T-cell (primary cell): ENCODE data around the gene SH3PXD2B. TPM values are rescaled to one million over a fixed set of nuclear protein-coding genes. Genes with fewer than 3 reads are reported as not detected.

Source experiments
- ATAC-seq, 4 experiments: fragments of 200-7000 bp in 3 of 4; fragments of 150-1000 bp in 1 of 4; cut with Tn5 transposase; replicated peaks in 1 of 4; 1 replicate in 3 of 4; 2 replicates in 1 of 4; pipeline ENCODE4 v1.10.0; 2021; ENCODE audit warnings: moderate library complexity in 3 of 4, mild to moderate bottlenecking in 2 of 4, moderate number of reproducible peaks in 1 of 4
- CTCF ChIA-PET, 2 donors: fragments of 300-600 bp; sonication (Branson Sonifier 250); formaldehyde crosslinking; loops; one replicate each; lab custom pipeline; 2022; ENCODE audit warnings: antibody characterized with exemption in 2 of 2; lab: Charles Lee
- POLR2A ChIA-PET, 2 donors: fragments of 300-600 bp; sonication (Branson Sonifier 250); formaldehyde crosslinking; loops; one replicate each; lab custom pipeline; 2022; ENCODE audit warnings: antibody characterized with exemption in 2 of 2; lab: Charles Lee
- DNase-seq, 35 experiments: peaks; one replicate each; pipeline versions ENCODE4 v3.0.0 to v3.0.0-alpha.2; 2013 to 2023
- H3K27ac ChIP-seq: one replicate; pipeline ENCODE4 v1.5.1; 2013; ENCODE audit warnings: low read length
- H3K27me3 ChIP-seq, 2 experiments: replicated peaks in 1 of 2; 1 replicate in 1 of 2; 2 replicates in 1 of 2; pipeline versions ENCODE4 v1.6.1 to v1.7.0; 2013; ENCODE audit warnings: low read length in 1 of 2, mixed read lengths in 1 of 2; ENCODE audit not compliant: control insufficient read depth in 2 of 2, insufficient read depth in 2 of 2; ENCODE audit errors: extremely low read depth in 1 of 2
- H3K36me3 ChIP-seq, 2 donors: 1 replicate in 1 of 2; 2 replicates in 1 of 2; pipeline versions ENCODE4 v1.6.1 to v1.7.0; 2013; ENCODE audit warnings: low read length in 1 of 2; ENCODE audit not compliant: control insufficient read depth in 2 of 2, insufficient read depth in 1 of 2; ENCODE audit errors: extremely low read depth in 1 of 2
- H3K4me1 ChIP-seq, 2 experiments: 1 replicate in 1 of 2; 2 replicates in 1 of 2; pipeline versions ENCODE4 v1.6.1 to v1.7.0; 2013; ENCODE audit warnings: low read length in 2 of 2, mixed read lengths in 1 of 2; ENCODE audit not compliant: insufficient read depth in 2 of 2, control insufficient read depth in 1 of 2; ENCODE audit errors: extremely low read depth in 1 of 2
- H3K4me3 ChIP-seq, 2 donors: 1 replicate in 1 of 2; 2 replicates in 1 of 2; pipeline versions ENCODE4 v1.5.1 to v1.7.0; 2013; ENCODE audit warnings: mild to moderate bottlenecking in 2 of 2, low read length in 1 of 2, moderate library complexity in 1 of 2; ENCODE audit not compliant: control insufficient read depth in 1 of 2; ENCODE audit errors: extremely low read depth in 1 of 2
- H3K9me3 ChIP-seq: 2 replicates; pipeline ENCODE4 v1.7.0; 2013
- H3K27ac Mint-ChIP-seq, 2 donors: one replicate each; pipeline ENCODE4 v1.8.0; 2020 to 2021; ENCODE audit warnings: mild to moderate bottlenecking in 2 of 2, mixed read lengths in 2 of 2
- H3K27me3 Mint-ChIP-seq, 2 donors: one replicate each; pipeline ENCODE4 v1.8.0; 2021 to 2022; ENCODE audit warnings: mixed read lengths in 2 of 2
- H3K36me3 Mint-ChIP-seq: one replicate; pipeline ENCODE4 v1.8.0; 2021; ENCODE audit warnings: mixed read lengths
- H3K4me1 Mint-ChIP-seq, 3 donors: one replicate each; pipeline ENCODE4 v1.8.0; 2020 to 2022; ENCODE audit warnings: mixed read lengths in 3 of 3, mild to moderate bottlenecking in 1 of 3
- H3K4me3 Mint-ChIP-seq, 3 donors: one replicate each; pipeline ENCODE4 v1.8.0; 2020 to 2022; ENCODE audit warnings: mild to moderate bottlenecking in 3 of 3, mixed read lengths in 3 of 3, moderate library complexity in 3 of 3
- H3K9me3 Mint-ChIP-seq, 3 donors: one replicate each; pipeline ENCODE4 v1.8.0; 2020 to 2022; ENCODE audit warnings: mixed read lengths in 3 of 3
- WGBS: methylation state at CpG from one replicate; pipeline ENCODE4 v1.1.5; 2013; ENCODE audit warnings: missing lambda C conversion rate; ENCODE audit not compliant: insufficient coverage; 5-methylcytosine and 5-hydroxymethylcytosine counted together
- total RNA-seq, 35 experiments: library from RNA in 6 of 35; stranded (reverse) in 6 of 35; fragments of 120-200 nt in 1 of 35; gene quantifications; one replicate each; pipeline versions ENCODE4 v1.2.1 to v1.2.4 and lab custom pipeline; 2013 to 2026

The SH3PXD2B gene
- total RNA-seq, 5 donors from 2014 or later (not counting 1 experiment from before 2014, with no cell fraction given) = 0.15 to 0.69 (median 0.38) TPM

- H3K9me3 Mint-ChIP-seq = no peaks in the 10 kb centered on the region
- Histone ChIP-seq H3K36me3 (no peaks in the 10 kb centered on the region), H3K4me3 (no peak overlapping the region), H3K9me3 (no peaks in the 10 kb centered on the region), H3K27ac (no peak overlapping the region), H3K27me3 (peaks cover 0 to 27% of the 10 kb centered on the region in 2 experiments), H3K4me1 (no peaks in the 10 kb centered on the region)
- POLR2A ChIA-PET = no interaction called here
- CTCF ChIA-PET = no interaction called here
- H3K36me3 Mint-ChIP-seq = no peaks in the 10 kb centered on the region
- ATAC-seq (no peak), DNase-seq (no peak)
- no peaks in the 10 kb centered on the region for H3K4me1 Mint-ChIP-seq
- peaks cover 0 to 15% of the 10 kb centered on the region in 2 donors for H3K27me3 Mint-ChIP-seq
- no peak overlapping the region for H3K4me3 Mint-ChIP-seq
- no peak overlapping the region for H3K27ac Mint-ChIP-seq
- no CpG with 5 or more reads among the region's 3 CpGs for WGBS
These were observed 47.1 kb downstream of the SH3PXD2B start for GRCh38 chr5:172407241-172407691.

GRCh38 chr5:172405226-172406107, 48.9 kb downstream of the SH3PXD2B start:
- peaks cover 3 to 15% of the 10 kb centered on the region in 2 donors for H3K27me3 Mint-ChIP-seq
- H3K4me1 ChIP-seq = no peaks in the 10 kb centered on the region
- 84% methylated on average over 5 of the region's 9 CpGs for WGBS
- no peak overlapping the region for H3K27ac ChIP-seq
- H3K4me3 ChIP-seq = no peak overlapping the region
- peaks cover 0 to 27% of the 10 kb centered on the region in 2 experiments for H3K27me3 ChIP-seq
- DNase-seq (no peak), ATAC-seq (no peak)
- H3K36me3 Mint-ChIP-seq = no peaks in the 10 kb centered on the region
- ChIA-PET POLR2A (no interaction called here), CTCF (interaction anchor here in 1 of 2 donors (0.6 kb wide), 1 partner anchor 136 kb away, joined by 4 read pairs; no protein-coding TSS in a partner anchor)
- no peak overlapping the region for H3K27ac Mint-ChIP-seq
- no peaks in the 10 kb centered on the region for H3K4me1 Mint-ChIP-seq
- H3K9me3 Mint-ChIP-seq = no peaks in the 10 kb centered on the region
- no peaks in the 10 kb centered on the region for H3K36me3 ChIP-seq
- H3K9me3 ChIP-seq = no peaks in the 10 kb centered on the region
- no peak overlapping the region for H3K4me3 Mint-ChIP-seq

- peaks cover 3 to 11% of the 10 kb centered on the region in 2 donors for H3K27me3 Mint-ChIP-seq
- peaks cover 0 to under 1% (median 0%) of the 10 kb centered on the region in 3 donors for H3K9me3 Mint-ChIP-seq
- H3K4me3 Mint-ChIP-seq = no peak overlapping the region
- Histone ChIP-seq H3K9me3 (no peaks in the 10 kb centered on the region), H3K4me3 (no peak overlapping the region), H3K36me3 (no peaks in the 10 kb centered on the region), H3K4me1 (no peaks in the 10 kb centered on the region), H3K27me3 (peaks cover 0 to 25% of the 10 kb centered on the region in 2 experiments), H3K27ac (no peak overlapping the region)
- WGBS = 87% methylated on average over 3 of the region's 4 CpGs
- POLR2A ChIA-PET = interaction anchor here in 1 of 2 donors (0.6 kb wide), 1 partner anchor 49 kb away, joined by 4 read pairs; no protein-coding TSS in a partner anchor
- CTCF ChIA-PET = no interaction called here
- H3K4me1 Mint-ChIP-seq = no peaks in the 10 kb centered on the region
- H3K36me3 Mint-ChIP-seq = no peaks in the 10 kb centered on the region
- DNase-seq (no peak), ATAC-seq (no peak)
- no peak overlapping the region for H3K27ac Mint-ChIP-seq
These were observed 49.6 kb downstream of the SH3PXD2B start for GRCh38 chr5:172404746-172405145.

- H3K36me3 ChIP-seq = no peaks in the 10 kb centered on the region
- H3K4me1 Mint-ChIP-seq = no peaks in the 10 kb centered on the region
- no peak overlapping the region for H3K4me3 Mint-ChIP-seq
- DNase-seq = no peak
- H3K4me1 ChIP-seq = no peaks in the 10 kb centered on the region
- H3K9me3 ChIP-seq = no peaks in the 10 kb centered on the region
- H3K4me3 ChIP-seq = no peak overlapping the region
- ATAC-seq = no peak
- H3K27ac ChIP-seq = no peak overlapping the region
- no peaks in the 10 kb centered on the region for H3K36me3 Mint-ChIP-seq
- 83% methylated on average over 6 of the region's 7 CpGs for WGBS
- H3K27ac Mint-ChIP-seq = no peak overlapping the region
- H3K27me3 ChIP-seq = peaks cover 0 to 25% of the 10 kb centered on the region in 2 experiments
- ChIA-PET POLR2A (no interaction called here), CTCF (no interaction called here)
- H3K27me3 Mint-ChIP-seq = peaks cover 3 to 11% of the 10 kb centered on the region in 2 donors
- peaks cover 0 to 4% (median 0%) of the 10 kb centered on the region in 3 donors for H3K9me3 Mint-ChIP-seq
These were observed 50.5 kb downstream of the SH3PXD2B start for GRCh38 chr5:172403817-172404216.

- CTCF ChIA-PET = no interaction called here
- Histone ChIP-seq H3K4me1 (no peaks in the 10 kb centered on the region), H3K27ac (no peak overlapping the region), H3K4me3 (no peak overlapping the region), H3K27me3 (peaks cover 0 to 25% of the 10 kb centered on the region in 2 experiments), H3K36me3 (no peaks in the 10 kb centered on the region), H3K9me3 (no peaks in the 10 kb centered on the region)
- ATAC-seq (no peak), DNase-seq (no peak)
- Mint-ChIP-seq H3K27ac (no peak overlapping the region), H3K4me3 (no peak overlapping the region), H3K4me1 (no peaks in the 10 kb centered on the region), H3K9me3 (peaks cover 0 to 6% (median 2%) of the 10 kb centered on the region in 3 donors), H3K36me3 (no peaks in the 10 kb centered on the region), H3K27me3 (peaks cover 3 to 11% of the 10 kb centered on the region in 2 donors)
- POLR2A ChIA-PET = no interaction called here
- 91% methylated on average over 6 of the region's 11 CpGs for WGBS
These were observed 51.0 kb downstream of the SH3PXD2B start for GRCh38 chr5:172403189-172403796.

- CTCF ChIA-PET = no interaction called here
- Histone ChIP-seq H3K9me3 (no peaks in the 10 kb centered on the region), H3K27ac (no peak overlapping the region), H3K27me3 (peaks cover 0 to 22% of the 10 kb centered on the region in 2 experiments), H3K4me3 (no peak overlapping the region), H3K4me1 (no peaks in the 10 kb centered on the region), H3K36me3 (no peaks in the 10 kb centered on the region)
- peaks cover 0 to 12% (median 7%) of the 10 kb centered on the region in 3 donors for H3K9me3 Mint-ChIP-seq
- no peaks in the 10 kb centered on the region for H3K36me3 Mint-ChIP-seq
- POLR2A ChIA-PET = no interaction called here
- ATAC-seq = no peak
- no peak overlapping the region for H3K4me3 Mint-ChIP-seq
- no peak for DNase-seq
- H3K27me3 Mint-ChIP-seq = peaks cover 3 to 8% of the 10 kb centered on the region in 2 donors
- H3K27ac Mint-ChIP-seq = no peak overlapping the region
- no peaks in the 10 kb centered on the region for H3K4me1 Mint-ChIP-seq
- WGBS = 83% methylated on average over 8 of the region's 13 CpGs
These were observed 51.7 kb downstream of the SH3PXD2B start for GRCh38 chr5:172402531-172403188.
